Daoy (cell line): ENCODE results near the gene PSMA2. TPM values are rescaled to one million over a fixed set of nuclear protein-coding genes. Genes with fewer than 3 reads are reported as not detected.
"Not testable (repeated sequence)": the region's sequence is repeated elsewhere in the genome, so short reads cannot be mapped to it uniquely, and the experiment has no call there.

Experiments
- DNase-seq: peaks from one replicate; pipeline ENCODE4 v3.0.0-alpha.2; 2015; ENCODE audit warnings: low read depth
- total RNA-seq: library from RNA; depleted of rRNA; stranded (reverse); fragments of >200 nt; shearing (Covaris generic); gene quantifications from 2 replicates; pipeline ENCODE4 v1.2.3, GENCODE V29; 2014; rRNA removed

The PSMA2 gene
- total RNA-seq, 1 experiment from 2014 or later, result 340 TPM

DNA sequence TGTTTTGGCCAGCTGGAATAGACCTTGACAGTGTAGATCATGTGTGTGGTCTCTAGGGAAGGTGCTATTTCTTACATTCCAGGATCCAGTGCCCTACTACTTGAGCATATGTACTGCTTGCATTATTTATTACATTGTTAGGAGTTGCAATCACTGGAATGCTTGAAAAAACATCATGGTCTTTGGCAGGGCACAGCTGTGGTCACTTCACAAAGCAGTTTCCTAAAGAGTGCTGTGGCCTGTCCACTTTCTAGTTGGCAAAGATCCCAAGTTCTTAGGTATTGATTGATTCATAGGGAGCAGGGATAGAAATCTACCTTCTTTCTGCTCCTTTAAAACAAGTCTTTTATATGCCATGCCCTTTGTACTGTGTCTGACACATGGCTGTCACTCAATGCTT lies 24.7 kb downstream of the PSMA2 start:
- no peak for DNase-seq

GRCh38 chr7:42906181-42906580 lies 25.8 kb downstream of the PSMA2 start:
- DNase-seq, result no peak

DNA sequence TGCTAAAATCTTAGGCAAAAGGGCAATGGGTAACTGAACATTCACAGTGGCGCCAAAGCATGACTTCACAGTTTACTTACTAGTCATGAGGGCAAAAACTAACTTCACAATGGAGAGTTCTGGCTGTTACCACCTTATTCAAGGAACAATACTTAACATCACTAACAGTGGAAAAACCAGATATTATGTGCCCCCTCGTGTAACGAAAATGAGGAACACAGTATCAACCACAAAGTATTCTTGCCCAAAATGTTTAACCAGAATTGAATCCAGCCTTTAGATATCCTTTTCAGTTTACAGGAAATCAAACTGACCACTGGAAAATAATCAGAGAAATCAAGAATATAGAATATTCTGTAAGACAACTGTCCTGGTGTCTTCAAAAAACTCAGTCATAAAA lies 29.6 kb downstream of the PSMA2 start:
- no peak for DNase-seq

DNA sequence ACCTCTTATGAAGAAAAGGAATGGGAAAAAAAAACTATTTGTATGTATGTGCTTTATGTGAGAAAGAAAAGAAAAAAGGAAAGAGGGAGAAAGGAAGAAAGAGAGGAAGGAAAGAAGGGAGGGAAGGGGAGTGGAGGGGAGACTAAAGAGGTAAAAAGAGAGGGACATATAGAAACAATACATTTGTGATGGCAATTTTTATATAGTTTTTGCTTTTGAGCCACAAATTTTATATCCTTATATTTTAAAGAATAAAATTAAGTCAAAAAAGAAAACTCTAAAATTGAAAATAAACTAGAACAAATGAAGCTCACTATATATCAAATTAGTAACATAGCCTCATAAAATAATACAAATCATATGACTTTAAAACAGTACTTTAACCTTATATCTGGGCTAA lies 31.1 kb downstream of the PSMA2 start:
- DNase-seq, result no peak

DNA sequence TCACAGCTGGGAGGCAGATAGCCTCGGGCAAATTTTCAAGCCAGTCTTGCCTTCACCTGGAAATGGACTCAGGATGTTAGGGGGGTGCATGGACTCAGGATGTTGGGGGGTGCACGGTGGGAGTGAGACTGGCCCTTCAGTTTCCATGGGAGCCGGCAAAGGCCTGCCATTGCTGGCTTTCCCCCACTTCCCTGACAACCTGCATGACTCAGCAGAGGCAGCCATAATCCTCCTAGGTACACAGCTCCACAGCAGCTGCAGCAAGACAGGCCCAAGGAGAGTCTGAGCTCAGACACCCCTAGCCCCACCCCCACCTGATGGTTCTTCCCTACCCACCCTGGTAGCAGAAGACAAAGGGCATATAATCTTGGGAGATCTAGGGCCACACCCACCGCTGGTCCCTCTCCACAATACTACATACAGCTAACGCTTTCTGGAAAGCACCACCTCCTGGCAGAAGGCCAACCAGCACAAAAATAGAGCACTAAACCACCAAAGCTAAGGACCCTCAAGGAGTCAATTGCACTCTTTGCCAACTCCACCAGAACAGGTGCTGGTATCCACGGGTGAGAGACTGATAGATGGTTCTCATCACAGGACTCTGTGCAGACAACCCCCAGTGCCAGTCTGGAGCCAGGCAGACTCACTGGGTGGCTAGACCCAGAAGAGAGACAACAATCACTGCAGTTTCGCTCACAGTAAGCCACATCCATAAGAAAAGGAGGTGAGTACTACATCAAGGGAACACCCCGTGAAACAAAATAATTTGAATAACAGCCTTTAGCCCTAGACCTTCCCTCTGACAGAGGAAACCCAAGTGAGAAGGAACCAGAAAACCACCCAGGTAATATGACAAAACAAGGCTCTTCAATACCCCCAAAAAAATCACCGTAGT lies 38.4 kb downstream of the PSMA2 start:
- no peak for DNase-seq

DNA sequence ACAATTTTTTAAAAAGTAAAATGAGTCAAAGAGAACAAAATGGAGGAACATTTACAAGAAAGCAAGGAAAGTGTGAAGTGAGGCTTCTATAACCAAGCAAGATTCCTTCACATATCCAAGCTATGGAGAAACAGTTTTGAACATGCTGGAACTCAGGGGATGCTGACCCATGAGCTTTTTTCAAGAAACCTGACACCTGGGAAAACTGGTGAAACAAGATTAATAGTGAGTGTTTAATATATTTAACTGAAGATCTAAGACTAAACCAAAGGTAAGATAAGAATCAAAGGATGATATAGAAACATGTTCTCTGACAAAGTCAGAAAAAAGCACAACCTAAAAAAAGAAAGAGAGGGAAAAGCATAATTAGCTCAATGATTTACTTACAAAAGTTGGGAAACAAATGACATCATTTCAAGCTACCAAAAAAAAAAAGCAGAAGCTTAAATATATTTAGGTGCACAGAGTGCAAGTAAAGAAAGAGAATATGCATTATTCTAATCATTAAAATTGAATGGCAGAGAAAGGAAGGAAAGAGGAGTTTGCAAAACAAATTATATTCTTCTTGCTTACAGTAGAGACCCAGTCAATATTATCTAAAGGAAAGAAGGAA lies 45.0 kb downstream of the PSMA2 start:
- no peak for DNase-seq

GRCh38 chr7:42886129-42886528 lies 45.8 kb downstream of the PSMA2 start:
- no peak for DNase-seq

DNA sequence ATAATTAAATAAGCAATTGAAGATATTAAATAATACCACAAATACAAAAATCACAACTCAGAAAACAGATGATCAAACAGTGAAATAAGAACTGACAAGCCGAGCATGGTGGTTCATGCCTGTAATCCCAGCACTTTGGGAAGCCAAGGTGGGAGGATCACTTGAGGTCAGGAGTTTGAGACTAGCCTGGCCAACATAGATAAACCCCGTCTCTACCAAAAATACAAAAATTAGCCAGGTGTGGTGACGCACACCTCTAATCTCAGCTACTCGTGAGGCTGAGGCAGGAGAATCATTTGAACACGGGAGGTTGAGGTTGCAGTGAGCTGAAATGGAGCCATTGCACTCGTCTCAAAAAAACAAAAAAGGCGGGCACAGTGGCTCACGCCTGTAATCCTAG lies 46.8 kb downstream of the PSMA2 start:
- DNase-seq, result not testable (repeated sequence)

DNA sequence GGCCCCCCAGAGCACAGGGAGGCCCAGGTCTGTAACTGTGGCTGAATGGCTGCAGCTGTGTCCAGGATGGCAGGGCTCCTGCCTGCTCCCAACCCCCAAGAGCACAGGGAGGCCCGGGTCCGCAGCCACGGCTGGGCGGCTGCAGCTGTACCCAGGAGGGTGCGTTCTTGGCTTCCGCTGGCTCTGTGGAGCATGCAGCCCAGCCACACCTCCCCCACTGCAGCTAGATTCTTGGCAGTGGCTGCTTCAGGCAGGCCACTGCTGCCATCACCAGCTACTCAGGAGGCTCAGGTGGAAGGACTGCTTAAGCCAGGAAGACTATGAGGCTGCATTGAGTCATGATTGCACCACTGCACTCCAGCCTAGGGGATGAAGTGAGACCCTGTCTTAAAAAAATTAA lies 48.0 kb downstream of the PSMA2 start:
- DNase-seq, result peak; percentile 72

DNA sequence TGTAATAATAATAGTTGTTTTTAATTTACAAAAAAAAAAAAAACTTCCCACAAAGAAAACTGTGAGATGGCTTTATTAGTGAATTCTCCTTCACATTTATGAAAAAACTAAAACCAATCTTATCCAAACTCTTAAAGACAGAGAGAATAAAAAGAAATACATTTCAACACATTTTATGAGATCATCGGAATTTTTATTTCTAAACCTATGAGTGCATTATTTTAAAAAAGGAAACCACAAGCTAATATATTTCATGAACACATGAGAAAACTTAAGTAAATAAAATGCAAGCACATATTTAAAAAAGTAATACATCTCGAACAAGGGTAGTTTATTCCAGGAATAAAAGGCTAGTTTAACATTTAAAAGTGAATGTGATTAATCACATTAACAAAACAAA lies 51.6 kb downstream of the PSMA2 start:
- DNase-seq, result no peak

DNA sequence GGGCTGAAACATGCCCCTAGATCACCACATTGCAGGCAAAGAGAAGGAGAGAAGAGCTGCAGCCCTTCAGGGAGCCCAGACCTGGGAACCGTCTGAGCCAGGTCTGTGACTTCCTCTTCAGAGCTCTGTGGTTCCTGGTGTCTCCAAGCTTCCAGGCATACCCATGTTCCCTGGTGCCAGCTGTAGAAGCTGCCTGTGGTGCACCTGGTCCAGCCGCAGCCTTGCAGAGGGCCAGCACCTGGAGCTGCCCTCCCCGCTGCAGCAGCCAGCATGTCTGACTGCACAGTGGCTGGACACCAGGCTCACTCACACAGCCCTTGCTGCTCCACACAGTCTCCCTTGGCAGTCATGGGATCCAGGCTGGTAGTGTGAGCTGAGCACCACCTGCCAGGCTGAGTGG lies 53.7 kb downstream of the PSMA2 start:
- no peak for DNase-seq

- DNase-seq, result no peak
These were observed 54.1 kb downstream of the PSMA2 start for GRCh38 chr7:42877862-42878261.

- peak; percentile 75 for DNase-seq
These were observed 55.5 kb downstream of the PSMA2 start for GRCh38 chr7:42876182-42877068.

- DNase-seq, result peak; percentile 59
These were observed 62.6 kb downstream of the PSMA2 start for GRCh38 chr7:42869131-42870020.

GRCh38 chr7:42868480-42868879 lies 63.5 kb downstream of the PSMA2 start:
- no peak for DNase-seq

Other genes starting within 250 kb of the PSMA2 start
- 18.3 and 22.0 TPM in 2 replicates for gene C7orf25, start 20.1 kb downstream of the PSMA2 start, total RNA-seq
- 167 and 211 TPM in 2 replicates for gene MRPL32, start 202 bp upstream of the PSMA2 start, total RNA-seq
- 3.7 and 16.3 TPM in 2 replicates for gene HECW1, start 180.5 kb upstream of the PSMA2 start, total RNA-seq